HEK293 (cell line): ENCODE data around the gene ZNF280B.

Experiments
- CTCF ChIP-seq: fragments of 450-650 bp; formaldehyde crosslinking; IDR thresholded peaks from 2 replicates; pipeline ENCODE4 v1.5.1; 2016; ENCODE audit warnings: missing biosample characterization, missing genetic modification characterization
- PATZ1 ChIP-seq: fragments of 450-650 bp; formaldehyde crosslinking; IDR thresholded peaks from 2 replicates; pipeline ENCODE4 v1.5.1; 2016; ENCODE audit warnings: missing biosample characterization, missing genetic modification characterization
- WT1 ChIP-seq: fragments of 450-650 bp; formaldehyde crosslinking; IDR thresholded peaks from 2 replicates; pipeline ENCODE4 v1.5.1; 2016; ENCODE audit warnings: missing biosample characterization, missing genetic modification characterization
- ZNF335 ChIP-seq: fragments of 450-650 bp; formaldehyde crosslinking; conservative IDR thresholded peaks from 2 replicates; pipeline ENCODE4 v1.5.1; 2016; ENCODE audit warnings: missing biosample characterization, missing genetic modification characterization

- TF ChIP-seq PATZ1 (tag by site-specific recombination) (no peak), ZNF335 (tag by site-specific recombination) (no peak), CTCF (tag by site-specific recombination) (no peak), WT1 (tag by site-specific recombination) (no peak)
Measured at GRCh38 chr22:22534604-22535415, 26.3 kb upstream of the ZNF280B start.
